NCI-H82 treated with DMSO at 0.1 percent for 48 hours (cell line): ENCODE results near the gene MUC20.
"Not testable (repeated sequence)": the region's sequence is repeated elsewhere in the genome, so short reads cannot be mapped to it uniquely, and the experiment has no call there.

Experiments
- DNase-seq: peaks from one replicate; lab custom pipeline; 2025; ENCODE audit not compliant: unreplicated experiment; lab: John Stamatoyannopoulos, UW

The MUC20 gene

DNA sequence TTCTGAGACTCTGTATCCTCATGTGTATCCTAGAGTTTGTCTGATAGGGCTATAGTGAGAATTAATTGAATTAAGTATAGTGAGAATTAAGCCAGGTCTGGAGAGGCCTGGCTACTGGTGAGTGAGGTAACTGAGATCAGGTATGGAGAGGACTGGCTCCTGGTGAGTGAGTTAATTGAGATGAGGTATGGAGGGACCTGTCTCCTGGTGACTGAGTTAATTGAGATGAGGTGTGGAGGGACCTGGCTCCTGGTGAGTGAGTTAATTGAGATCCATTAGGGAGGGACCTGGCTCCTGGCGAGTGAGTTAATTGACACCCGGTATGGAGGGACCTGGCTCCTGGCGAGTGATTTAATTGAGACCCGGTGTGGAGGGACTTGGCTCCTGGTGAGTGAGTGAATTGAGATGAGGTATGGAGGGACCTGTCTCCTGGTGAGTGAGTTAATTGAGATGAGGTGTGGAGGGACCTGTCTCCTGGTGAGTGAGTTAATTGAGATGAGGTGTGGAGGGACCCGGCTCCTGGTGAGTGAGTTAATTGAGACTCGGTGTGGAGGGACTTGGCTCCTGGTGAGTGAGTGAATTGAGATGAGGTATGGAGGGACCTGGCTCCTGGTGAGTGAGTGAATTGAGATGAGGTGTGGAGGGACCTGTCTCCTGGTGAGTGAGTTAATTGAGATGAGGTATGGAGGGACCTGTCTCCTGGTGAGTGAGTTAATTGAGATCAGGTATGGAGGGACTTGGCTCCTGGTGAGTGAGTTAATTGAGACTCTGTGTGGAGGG, 10.5 kb upstream of the MUC20 start:
- DNase-seq, result not testable (repeated sequence)

DNA sequence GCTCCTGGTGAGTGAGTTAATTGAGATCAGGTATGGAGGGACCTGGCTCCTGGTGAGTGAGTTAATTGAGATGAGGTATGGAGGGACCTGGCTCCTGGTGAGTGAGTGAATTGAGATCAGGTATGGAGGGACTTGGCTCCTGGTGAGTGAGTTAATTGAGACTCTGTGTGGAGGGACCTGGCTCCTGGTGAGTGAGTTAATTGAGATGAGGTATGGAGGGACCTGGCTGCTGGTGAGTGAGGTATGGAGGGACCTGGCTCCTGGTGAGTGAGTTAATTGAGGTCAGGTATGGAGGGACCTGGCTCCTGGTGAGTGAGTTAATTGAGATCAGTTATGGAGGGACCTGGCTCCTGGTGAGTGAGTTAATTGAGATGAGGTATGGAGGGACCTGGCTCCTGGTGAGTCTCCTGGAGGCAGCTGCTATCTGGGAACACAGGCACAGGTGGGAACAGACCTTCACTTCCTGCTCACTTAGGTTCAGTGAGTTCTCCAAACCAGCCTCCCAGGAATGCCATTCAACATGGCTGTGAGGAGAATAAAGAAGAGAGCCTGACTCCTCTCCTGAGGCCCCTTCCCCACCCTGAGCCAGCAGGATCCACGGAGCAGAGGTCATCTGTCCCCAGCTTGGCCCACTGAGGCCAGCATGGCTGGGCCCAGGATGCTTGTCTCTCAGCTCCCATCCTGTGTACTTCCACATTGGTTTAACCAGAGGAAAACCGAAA, 9.5 kb upstream of the MUC20 start:
- not testable (repeated sequence) for DNase-seq

DNA sequence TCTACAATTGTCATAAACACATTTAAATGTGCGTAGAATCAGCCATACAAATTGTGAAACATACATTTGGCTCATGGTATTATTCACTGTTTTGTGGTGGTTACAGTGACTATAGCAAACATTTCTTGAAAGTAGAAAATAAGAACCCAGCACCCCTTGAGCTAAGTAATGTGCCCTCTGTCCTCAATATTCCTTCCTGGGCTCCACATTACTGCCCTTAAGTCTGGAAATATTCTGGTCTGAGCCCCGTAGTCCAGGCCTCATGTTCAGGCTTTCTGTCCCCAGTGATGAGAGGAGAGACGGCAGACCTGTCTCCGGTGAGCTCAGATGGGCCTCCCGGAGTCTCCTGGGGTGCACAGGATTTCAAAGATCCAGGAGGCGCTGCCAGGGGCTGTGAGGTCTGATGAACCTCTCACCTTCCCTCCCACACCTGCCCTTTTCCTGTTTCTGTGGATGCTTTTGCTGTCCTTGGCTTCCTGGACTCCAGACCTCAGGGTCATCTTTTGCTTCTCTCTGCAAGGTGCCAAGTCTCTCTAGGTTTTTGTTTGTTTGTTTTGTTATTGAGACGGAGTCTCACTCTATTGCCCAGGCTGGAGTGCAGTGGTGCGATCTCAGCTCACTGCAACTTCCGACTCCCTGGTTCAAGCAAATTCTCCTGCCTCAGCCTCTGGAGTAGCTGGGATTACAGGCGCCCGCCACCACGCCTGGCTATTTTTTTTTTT, 8.8 kb upstream of the MUC20 start:
- DNase-seq, result no peak

DNA sequence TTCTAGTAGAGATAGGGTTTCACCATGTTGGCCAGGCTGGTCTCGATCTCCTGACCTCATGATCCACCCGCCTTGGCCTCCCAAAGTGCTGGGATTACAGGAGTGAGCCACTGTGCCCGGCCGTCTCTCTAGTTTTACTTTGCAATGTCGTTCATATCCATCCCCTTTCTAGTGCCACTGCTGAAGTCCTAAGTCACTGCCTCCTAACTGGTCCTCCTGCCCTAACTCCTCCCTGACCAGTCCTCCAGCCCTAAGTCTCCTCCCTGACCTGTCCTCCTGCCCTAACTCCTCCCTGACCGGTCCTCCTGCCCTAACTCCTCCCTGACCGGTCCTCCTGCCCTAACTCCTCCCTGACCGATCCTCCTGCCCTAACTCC, 8.3 kb upstream of the MUC20 start:
- not testable (repeated sequence) for DNase-seq

DNA sequence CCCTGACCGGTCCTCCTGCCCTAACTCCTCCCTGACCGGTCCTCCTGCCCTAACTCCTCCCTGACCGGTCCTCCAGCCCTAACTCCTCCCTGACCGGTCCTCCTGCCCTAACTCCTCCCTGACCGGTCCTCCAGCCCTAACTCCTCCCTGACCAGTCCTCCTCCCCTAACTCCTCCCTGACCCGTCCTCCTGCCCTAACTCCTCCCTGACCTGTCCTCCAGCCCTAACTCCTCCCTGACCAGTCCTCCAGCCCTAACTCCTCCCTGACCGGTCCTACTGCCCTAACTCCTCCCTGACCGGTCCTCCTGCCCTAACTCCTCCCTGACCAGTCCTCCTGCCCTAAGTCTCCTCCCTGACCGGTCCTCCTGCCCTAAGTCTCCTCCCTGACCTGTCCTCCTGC, 7.6 kb upstream of the MUC20 start:
- not testable (repeated sequence) for DNase-seq

DNA sequence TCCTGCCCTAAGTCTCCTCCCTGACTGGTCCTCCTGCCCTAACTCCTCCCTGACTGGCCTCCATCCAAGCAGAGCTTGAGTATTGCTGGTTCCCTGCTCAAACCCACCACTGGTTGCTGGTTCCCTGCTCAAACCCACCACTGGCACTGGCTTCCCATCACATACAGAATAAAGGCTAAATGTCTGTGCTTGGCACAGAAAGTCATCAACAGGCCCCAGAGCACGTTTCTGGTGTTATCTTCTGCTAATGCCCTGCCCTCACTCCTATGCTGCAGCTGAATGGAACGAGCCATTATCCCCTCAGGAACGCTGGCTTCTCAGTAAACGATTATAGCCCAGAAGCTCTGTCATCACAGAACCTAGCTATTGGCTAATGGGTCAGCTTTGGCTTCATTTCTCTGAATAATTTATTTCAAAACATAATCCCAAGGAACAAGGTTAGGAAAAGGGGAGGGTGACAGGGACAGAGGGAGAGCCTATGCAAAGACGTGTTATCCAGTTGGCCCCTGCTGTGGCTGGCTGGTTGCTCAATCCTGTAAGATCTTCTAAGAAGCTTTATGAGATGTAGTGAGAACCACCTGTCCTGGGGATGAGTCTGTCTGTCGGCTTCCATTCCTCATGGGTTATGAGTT, 6.3 kb upstream of the MUC20 start:
- DNase-seq, result no peak

DNA sequence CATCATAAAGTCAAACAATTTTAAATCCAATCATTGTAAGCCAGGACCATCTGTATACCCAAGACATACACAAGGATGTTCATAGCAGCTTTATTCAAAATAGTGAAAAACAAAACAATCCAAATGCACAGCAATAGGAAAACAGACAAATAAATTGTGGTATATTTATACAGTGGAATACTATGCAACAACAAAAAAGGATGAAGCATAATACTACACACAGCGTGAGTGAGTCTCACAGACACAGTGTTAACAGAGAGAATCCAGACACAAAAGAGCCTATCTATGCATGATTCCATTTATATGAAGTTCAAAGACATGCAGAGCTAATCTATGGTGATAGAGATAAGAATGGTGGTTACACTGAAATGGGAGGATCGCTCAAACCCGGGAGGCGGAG, 5.6 kb upstream of the MUC20 start:
- no peak for DNase-seq

DNA sequence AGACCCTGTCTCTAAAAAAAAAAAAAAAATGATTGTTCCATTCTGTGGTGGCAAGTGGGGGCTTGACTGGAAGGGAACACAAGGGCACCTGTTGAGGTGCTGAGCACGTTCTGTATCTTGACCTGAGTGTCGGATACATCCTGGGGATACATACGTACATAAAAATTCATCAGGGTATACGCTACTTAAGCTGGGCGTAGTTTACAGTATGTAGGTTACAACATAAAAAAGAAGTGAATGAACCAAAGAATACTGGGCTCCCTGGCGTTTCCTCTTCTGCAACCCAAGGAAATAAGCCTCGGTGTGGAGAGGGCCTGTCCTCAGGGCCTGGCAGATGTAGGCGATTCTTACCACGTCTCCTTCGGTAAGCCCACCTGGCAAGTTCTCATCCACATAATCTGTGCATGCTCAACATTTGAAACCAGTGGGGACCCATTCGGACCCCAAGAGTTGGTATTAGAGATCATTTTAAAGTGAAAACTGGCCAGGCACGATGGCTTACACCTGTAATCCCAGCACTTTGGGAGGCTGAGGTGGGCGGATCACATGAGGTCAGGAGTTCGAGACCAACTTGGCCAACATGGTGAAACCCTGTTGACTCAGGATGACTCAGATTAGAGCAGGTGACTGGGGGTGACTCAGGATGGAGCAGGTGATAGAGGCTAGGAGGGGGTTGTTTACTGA, 5.1 kb upstream of the MUC20 start:
- DNase-seq, result no peak

DNA sequence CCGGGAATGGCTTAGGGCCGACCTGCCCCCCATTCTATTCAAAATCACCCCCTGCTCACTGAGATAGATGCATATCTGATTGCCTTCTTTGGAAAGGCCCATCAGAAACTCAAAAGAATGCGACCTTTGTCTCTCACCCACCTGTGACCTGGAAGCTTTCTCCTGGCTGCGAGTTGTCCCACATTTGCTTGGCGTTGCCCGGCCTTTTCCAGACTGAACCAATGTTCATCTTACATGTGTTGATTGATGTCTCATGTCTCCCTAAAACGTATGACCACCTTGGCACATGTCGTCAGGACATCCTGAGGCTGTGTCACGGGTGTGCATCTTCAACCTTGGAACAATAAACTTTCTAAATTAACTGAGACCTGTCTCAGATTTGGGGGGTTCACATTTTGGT, 3.4 kb upstream of the MUC20 start:
- no peak for DNase-seq

DNA sequence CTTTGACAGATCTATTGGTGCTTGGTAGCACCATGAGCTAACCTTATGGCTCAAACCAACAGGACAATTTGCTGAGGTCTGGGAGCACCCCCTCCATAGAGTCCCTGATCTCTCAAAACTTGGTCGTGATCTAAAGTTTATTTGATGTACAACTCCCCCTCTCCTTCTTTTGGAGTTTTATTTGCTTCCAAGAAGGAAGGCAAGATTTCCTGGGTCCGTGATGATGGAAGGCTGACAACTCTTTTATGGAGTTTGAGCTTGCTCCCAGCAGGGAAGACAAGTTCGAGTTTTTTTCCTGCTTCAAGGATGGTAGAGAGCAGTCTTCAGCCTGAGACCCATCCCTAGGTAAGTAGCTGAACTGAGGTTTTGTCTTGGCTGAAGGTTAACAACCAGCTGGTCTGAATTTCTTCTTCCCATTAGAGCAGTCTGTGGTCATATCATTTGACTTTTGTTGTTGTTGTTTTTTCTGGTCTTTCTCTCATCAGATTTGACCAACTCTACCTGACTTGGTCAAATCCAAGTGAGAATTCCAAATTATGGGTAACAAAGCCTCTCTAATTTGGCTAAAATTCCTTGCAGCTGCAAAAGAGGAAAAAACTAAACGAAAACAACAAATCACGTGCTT, 2.8 kb upstream of the MUC20 start:
- no peak for DNase-seq

DNA sequence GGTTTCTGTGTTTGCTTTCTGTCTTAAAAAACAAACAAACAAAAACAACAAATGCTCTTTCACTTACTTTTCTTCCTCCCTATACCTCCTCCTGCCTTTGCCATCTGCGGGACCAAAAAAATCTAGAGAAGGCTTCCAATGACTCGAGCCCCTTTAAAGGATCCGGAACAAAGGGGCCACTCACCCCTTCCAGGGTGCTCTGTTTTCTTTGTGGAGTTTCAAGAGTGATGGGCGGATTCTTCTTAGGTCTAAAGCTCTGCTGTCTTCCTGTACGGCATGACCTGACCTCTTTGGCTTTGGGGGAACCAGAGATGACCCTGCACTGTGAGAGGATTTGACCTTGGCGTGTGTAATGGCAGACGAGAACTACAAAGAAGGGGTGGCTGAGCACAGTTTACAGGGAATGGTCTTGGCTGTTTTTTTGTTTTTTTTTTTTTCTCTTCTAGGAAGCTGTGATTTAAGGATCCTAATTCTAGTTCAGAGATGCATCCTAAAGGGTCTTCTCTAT, 2.2 kb upstream of the MUC20 start:
- DNase-seq, result no peak

DNA sequence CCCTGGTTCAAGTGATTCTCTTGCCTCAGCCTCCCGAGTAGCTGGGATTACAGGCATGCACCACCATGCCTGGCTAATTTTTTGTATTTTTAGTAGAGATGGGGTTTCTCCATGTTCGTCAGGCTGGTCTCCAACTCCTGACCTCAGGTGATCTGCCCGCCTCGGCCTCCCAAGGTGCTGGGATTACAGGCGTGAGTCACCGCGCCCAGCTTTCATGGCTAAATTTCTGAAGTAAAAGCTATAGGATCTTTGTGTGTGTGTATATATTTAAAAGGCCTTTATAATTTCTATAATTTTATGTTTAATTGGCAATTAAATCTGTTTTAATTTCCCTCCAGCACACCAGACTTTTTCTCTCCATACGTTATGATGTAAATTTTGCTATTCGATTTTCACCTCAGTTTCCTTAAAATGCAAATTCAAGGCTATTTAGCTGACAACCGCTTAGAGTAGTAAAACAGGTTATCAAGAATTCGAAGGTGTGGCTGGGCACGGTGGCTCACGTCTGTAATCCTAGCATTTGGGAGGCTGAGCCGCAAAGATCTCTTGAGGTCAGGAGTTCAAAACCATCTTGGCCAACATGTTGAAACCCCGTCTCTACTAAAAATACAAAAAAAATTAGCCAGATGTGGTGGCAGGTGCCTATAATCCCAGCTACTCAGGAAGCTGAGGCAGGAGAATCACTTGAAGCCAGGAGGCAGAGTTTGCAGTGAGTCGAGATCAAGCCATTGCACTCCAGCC, 1.1 kb upstream of the MUC20 start:
- DNase-seq, result not testable (repeated sequence)

DNA sequence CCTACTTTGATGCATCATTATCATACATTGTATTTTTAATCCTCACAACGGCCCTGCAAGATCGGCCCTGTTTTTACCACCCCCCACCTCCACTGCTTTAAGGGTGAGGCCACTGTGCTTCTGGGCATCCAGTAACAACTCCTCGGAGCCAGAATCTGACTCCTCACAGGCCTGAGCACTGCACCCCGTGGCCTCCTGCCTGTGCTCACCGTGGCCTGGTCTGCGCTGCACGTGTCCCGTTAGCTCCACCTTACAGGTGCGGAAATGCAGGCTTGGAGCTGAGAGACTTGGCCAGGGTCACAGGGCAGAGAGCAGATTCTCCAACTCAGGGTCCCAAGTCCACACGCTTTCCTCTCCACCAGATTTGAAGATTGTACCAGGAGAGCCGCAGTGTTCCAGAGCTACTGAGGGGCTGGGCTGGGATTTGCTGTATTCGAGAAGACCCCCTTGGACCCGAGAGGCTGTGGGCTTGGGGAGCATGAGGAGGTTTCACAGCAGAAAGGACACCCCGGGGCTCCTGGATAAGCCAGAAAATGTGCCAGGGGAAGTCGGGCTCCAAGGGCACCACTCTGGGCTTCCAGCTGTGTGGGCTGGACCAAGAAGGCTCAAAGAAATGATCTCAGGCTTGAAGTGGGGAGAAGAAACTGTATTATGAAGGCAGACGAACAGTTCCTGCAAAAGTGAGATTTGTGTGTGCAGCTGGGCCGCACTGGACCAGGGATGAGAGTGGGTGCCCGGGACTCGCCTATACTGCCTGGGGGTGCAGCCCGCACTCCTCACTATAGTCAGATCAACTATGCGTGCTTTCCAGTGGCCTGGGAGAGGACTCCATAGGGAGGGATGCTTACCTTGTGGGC, 1.6 kb downstream of the MUC20 start:
- not testable (repeated sequence) for DNase-seq

DNA sequence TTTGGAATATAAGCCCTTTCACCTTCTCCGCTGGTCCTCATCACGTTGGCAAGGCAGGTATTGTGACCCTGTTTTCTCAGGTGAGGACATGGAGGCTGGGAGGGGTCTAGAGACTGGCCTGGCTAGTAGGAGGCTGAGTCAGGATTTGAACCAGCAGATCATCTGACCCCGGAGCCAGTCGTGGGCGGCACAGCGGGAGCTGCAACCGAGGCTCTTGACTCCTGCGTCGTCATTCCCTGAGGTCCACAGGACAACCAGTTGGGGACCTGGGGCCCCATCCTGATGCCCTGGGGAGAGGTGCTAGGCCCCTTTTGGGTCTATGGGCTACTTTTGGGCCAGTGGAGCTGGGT, 2.2 kb downstream of the MUC20 start:
- DNase-seq, result not testable (repeated sequence)

DNA sequence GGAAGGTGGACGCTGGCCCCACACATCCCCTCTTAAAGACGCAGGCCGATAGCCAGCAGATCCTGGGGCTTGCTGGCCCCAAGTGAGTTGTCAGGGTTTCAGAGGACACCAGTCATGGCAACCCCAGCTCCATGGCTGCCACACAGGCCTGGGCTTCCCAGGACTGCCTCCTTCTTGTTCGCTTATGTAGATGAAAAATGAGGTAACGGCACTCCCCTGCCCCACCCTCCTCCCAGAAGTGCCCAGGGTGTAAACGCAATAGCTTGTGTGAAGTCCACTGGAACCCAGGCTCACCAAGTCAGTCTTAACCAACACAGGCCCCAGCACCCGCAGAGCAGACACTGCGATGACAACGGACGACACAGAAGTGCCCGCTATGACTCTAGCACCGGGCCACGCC, 3.6 kb downstream of the MUC20 start:
- DNase-seq, result not testable (repeated sequence)

DNA sequence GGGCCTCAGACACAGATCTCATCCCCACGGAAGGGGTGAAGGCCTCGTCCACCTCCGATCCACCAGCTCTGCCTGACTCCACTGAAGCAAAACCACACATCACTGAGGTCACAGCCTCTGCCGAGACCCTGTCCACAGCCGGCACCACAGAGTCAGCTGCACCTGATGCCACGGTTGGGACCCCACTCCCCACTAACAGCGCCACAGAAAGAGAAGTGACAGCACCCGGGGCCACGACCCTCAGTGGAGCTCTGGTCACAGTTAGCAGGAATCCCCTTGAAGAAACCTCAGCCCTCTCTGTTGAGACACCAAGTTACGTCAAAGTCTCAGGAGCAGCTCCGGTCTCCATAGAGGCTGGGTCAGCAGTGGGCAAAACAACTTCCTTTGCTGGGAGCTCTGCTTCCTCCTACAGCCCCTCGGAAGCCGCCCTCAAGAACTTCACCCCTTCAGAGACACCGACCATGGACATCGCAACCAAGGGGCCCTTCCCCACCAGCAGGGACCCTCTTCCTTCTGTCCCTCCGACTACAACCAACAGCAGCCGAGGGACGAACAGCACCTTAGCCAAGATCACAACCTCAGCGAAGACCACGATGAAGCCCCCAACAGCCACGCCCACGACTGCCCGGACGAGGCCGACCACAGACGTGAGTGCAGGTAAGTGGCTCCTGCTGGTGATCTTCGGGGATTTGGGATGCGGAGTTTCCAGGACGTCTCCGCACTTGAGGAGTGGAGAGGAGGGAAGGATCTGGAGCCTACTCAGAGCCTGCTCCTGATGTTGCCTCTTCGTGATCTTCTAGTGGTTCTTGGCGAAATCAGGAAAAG, 5.3 kb downstream of the MUC20 start:
- DNase-seq, result not testable (repeated sequence)

DNA sequence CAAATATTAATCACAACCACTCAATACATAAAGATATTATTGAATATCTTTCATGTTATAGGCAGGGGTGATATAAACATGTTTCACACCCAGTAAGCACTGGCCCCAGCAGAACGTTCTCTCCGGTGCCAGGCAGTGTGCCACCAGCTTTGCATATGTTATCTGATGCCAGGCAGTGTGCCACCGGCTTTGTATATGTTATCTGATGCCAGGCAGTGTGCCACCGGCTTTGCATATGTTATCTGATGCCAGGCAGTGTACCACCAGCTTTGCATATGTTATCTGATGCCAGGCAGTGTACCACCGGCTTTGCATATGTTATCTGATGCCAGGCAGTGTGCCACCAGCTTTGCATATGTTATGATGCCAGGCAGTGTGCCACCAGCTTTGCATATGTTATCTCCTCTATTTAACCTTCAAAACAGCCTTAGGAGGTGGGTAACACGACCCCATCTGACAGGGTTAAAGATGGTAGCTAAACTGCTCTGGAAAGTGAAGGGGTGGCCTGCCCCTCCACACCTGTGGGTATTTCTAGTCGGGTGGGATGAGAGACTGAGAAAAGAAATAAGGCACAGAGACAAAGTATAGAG, 6.9 kb downstream of the MUC20 start:
- no peak for DNase-seq
